Heart right ventricle (tissue), 16 donors: Measurements from ENCODE around the gene NUP214. TPM values are rescaled to one million over a fixed set of nuclear protein-coding genes. Genes with fewer than 3 reads are reported as not detected.

Source experiments
- ATAC-seq, 8 donors: fragments of 200-7000 bp; cut with Tn5 transposase; one replicate each; pipeline ENCODE4 v1.9.1; 2020; ENCODE audit warnings: mild to moderate bottlenecking in 8 of 8, moderate library complexity in 8 of 8, moderate number of reproducible peaks in 1 of 8
- DNase-seq, 2 donors: peaks; one replicate each; pipeline ENCODE4 v3.0.0-alpha.2; 2020
- H3K27ac ChIP-seq, 10 donors: fragments of 200-600 bp; sonication (generic) in 2 of 10; one replicate each; pipeline versions ENCODE4 v1.5.0 to v1.8.0; 2020 to 2022; ENCODE audit warnings: mild to moderate bottlenecking in 3 of 10
- H3K27me3 ChIP-seq, 7 donors: fragments of 200-600 bp; one replicate each; pipeline ENCODE4 v1.8.0; 2021 to 2022; ENCODE audit warnings: mild to moderate bottlenecking in 2 of 7
- H3K36me3 ChIP-seq, 9 donors: fragments of 200-600 bp; sonication (generic) in 1 of 9; one replicate each; pipeline versions ENCODE4 v1.5.0 to v1.8.0; 2020 to 2022; ENCODE audit warnings: mild to moderate bottlenecking in 2 of 9
- H3K4me1 ChIP-seq, 9 donors: fragments of 200-600 bp; sonication (generic) in 1 of 9; one replicate each; pipeline versions ENCODE4 v1.5.0 to v1.8.0; 2020 to 2022; ENCODE audit warnings: mild to moderate bottlenecking in 4 of 9
- H3K4me3 ChIP-seq, 10 donors: fragments of 200-600 bp; sonication (generic) in 2 of 10; one replicate each; pipeline versions ENCODE4 v1.5.0 to v1.8.0; 2020 to 2022; ENCODE audit warnings: mild to moderate bottlenecking in 7 of 10, moderate library complexity in 2 of 10
- H3K9me3 ChIP-seq, 11 donors: fragments of 200-600 bp in 10 of 11; sonication (generic) in 2 of 11; one replicate each; pipeline versions ENCODE4 v1.5.0 to v1.8.0; 2013 to 2022; ENCODE audit warnings: mild to moderate bottlenecking in 2 of 11, control low read depth in 1 of 11, moderate library complexity in 1 of 11
- WGBS, 2 donors: extraction: QIAGEN DNeasy Blood & Tissue Kit; methylation state at CpG; one replicate each; pipeline ENCODE4 v1.1.7; 2013; ENCODE audit warnings: inconsistent platforms in 1 of 2; 5-methylcytosine and 5-hydroxymethylcytosine counted together
- intact Hi-C, 10 donors: fragments of 100-400 bp; cut with DNase I; formaldehyde crosslinking; loops; one replicate each; pipeline versions ENCODE4 v1.11.1 to v1.14.2; 2022
- polyA plus RNA-seq, 2 donors: library from polyadenylated mRNA; stranded (reverse); fragments of 200-250 nt; gene quantifications; one replicate each; pipeline ENCODE4 v1.2.3, GENCODE V29; 2013
- total RNA-seq, 10 donors: library from RNA; stranded (reverse); fragmentation: NEBNext Ultra II Directional in 3 of 10; extraction: Animal tissue kit (Norgen Biotek cat#: 25700) in 3 of 10; gene quantifications; one replicate each; pipeline versions ENCODE4 v1.2.1 to v1.2.4, GENCODE V29; 2021 to 2023
- TF ChIP-seq, protein P1 (sequence below), 9 donors: fragments of 200-600 bp; sonication (generic) in 2 of 9; IDR thresholded peaks; one replicate each; pipeline versions ENCODE4 v1.5.0 to v1.8.0; 2021 to 2022; ENCODE audit warnings: antibody characterized with exemption in 9 of 9, mild to moderate bottlenecking in 5 of 9, moderate library complexity in 1 of 9
- donor health status: Arrhythmogenic right ventricular cardiomyopathy.
- donor health status: ischemic (EF 13 %, LVEDD 7.1; RV severe dilation, severe dysfunction).
- donor health status: healthy with polysubstance abuse.
- donor health status: DM: no; HTN: yes; CAD: no.
- donor health status: DM: no; HTN: no; CAD: no.
- donor health status: ischemic (EF 25% LVEDD 6.9; RV normal size, moderate dysfunction).
- donor health status: ischemic (EF 25% LVEDD 5.7; RV mildly dilated, moderate dysfunction).
- donor health status: healthy.
- donor health status: DM: yes; HTN: yes; CAD: no.
- donor health status: Ischemic cardiomyopathy.
- donor health status: ischemic (EF 35%, LVEDD 5.7; RV mildly dilated, moderate dysfunction).
- donor health status: nonischemic (EF 11% LVEDD 7.7; RV severe dilation, severe dysfunction).
- donor health status: DM: yes; HTN: yes; CAD: no.
- donor health status: PGD.
- donor health status: ischemic (EF 29% LVEDD 5.4; RV normal size, mild dysfunction).
- donor health status: nonischemic (EF 23%, LVEDD 6.1; RV moderate dilation, normal function).

NUP214 gene
- total and polyA plus RNA-seq, 12 donors, result 13.8 to 27.1 (median 22.9) TPM

DNA sequence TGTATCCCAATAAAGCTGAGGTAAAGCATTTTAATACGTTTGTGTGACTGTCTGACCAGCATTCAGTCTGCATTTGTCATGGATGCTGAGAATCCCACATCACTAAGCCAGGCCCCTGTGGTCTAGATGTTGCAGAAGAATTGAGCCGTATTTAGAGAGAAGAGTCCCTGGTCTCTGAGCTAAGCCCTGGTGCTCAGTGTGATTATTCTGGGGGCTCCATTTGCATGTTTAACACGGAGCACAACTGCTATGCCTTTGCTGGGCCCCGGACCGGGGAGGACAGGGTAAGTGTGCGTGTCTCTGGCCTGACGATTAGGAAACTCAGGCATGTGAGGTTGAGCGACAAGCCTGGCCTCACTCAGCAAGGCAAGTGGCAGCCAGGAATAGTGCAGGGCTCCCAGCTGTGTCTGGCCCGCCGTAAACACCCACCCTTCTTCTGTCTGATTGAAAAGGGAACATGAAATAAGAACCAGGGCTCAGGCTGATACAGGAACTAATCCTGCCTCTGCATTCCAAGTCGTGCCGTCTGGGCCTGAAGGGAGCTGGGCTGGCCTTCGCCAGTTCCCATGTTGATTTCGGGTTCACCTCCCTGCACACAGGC is 128.6 kb downstream of the NUP214 start:
- H3K36me3 ChIP-seq, result peaks cover 0 to 17% (median under 1%) of the 10 kb centered on the region in 9 donors
- TF ChIP-seq, protein P1, sequence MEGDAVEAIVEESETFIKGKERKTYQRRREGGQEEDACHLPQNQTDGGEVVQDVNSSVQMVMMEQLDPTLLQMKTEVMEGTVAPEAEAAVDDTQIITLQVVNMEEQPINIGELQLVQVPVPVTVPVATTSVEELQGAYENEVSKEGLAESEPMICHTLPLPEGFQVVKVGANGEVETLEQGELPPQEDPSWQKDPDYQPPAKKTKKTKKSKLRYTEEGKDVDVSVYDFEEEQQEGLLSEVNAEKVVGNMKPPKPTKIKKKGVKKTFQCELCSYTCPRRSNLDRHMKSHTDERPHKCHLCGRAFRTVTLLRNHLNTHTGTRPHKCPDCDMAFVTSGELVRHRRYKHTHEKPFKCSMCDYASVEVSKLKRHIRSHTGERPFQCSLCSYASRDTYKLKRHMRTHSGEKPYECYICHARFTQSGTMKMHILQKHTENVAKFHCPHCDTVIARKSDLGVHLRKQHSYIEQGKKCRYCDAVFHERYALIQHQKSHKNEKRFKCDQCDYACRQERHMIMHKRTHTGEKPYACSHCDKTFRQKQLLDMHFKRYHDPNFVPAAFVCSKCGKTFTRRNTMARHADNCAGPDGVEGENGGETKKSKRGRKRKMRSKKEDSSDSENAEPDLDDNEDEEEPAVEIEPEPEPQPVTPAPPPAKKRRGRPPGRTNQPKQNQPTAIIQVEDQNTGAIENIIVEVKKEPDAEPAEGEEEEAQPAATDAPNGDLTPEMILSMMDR (IDR thresholded peaks at IDR 0.05), result no peak
- H3K27me3 ChIP-seq, result no peaks in the 10 kb centered on the region
- intact Hi-C loops, result loop anchor here in 1 of 10 donors (2.0 kb wide), 1 partner anchor 15 kb away; no protein-coding TSS in a partner anchor
- H3K9me3 ChIP-seq, result no peaks in the 10 kb centered on the region
- H3K4me1 ChIP-seq, result peaks cover 14 to 70% (median 54%) of the 10 kb centered on the region in 9 donors
- DNase-seq (peak; percentile 67 to 71), ATAC-seq (peak; percentile 67 to 84 (median 76))
- WGBS, 2 donors, result 24 to 47% methylated on average over 14 of the region's 14 CpGs
- peak overlapping the region; percentile 32 to 93 (median 75) for H3K27ac ChIP-seq
- no peak overlapping the region for H3K4me3 ChIP-seq

DNA sequence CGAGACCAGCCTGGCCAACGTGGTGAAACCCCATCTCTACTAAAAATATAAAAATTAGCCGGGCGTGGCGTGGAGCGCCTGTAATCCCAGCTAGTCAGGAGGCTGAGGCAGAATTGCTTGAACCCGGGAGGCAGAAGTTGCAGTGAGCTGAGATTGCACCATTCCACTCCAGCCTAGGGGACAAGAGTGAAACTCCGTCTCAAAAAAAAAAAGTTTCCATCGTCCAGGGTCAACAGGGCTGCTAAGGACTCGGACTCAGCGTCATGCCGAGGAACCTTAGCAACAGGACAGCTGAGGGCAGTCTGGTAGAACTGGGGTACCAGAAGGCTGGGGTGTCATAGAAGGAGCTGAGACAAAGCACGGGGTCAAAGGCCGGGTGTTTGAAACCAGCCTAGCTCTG is 129.2 kb downstream of the NUP214 start:
- TF ChIP-seq, protein P1 (IDR thresholded peaks at IDR 0.05), result no peak
- Histone ChIP-seq H3K27ac (peak overlapping the region in 9 of 10 donors; percentile 32 to 93 (median 76)), H3K36me3 (peaks cover 0 to 23% (median 7%) of the 10 kb centered on the region in 9 donors), H3K4me1 (peaks cover 21 to 70% (median 54%) of the 10 kb centered on the region in 9 donors), H3K4me3 (no peak overlapping the region), H3K9me3 (no peaks in the 10 kb centered on the region), H3K27me3 (no peaks in the 10 kb centered on the region)
- 81% methylated on average over 14 of the region's 14 CpGs for WGBS, 2 donors
- no peak for DNase-seq
- no peak for ATAC-seq
- intact Hi-C loops, result loop anchor here in 1 of 10 donors (2.0 kb wide), 1 partner anchor 16 kb away; no protein-coding TSS in a partner anchor

DNA sequence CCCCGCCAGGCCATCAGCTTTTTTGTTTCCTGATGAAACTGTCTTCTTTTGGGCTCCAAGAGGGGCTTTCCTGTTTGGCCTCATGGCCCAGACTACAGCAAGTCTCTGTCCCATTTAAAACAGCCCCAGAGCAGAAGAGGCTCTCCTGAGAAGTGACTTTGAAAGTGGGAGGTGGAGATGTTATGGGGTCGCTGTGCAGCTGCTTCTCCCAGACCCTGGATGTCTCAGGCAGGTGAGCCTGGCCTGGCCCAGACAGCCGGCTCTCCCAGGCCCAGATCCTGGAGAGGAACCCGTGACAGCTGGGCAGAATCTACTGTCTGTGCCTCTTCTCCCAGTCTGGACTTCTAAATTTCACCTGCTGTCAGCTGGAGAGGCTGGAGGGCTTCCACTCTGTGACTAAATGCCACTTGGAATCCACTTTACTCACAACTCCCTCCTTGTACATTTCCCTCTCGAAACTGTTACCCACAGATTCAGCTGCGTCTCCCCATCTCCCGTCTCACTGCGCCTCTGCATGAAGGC is 130.4 kb downstream of the NUP214 start:
- intact Hi-C loops, result loop anchor here in 1 of 10 donors (2.0 kb wide), 1 partner anchor 17 kb away; no protein-coding TSS in a partner anchor
- TF ChIP-seq, protein P1 (IDR thresholded peaks at IDR 0.05), result no peak
- Histone ChIP-seq H3K4me3 (peak overlapping the region in 1 of 10 donors; percentile 27), H3K27ac (peak overlapping the region; percentile 32 to 93 (median 76)), H3K9me3 (no peaks in the 10 kb centered on the region), H3K27me3 (no peaks in the 10 kb centered on the region), H3K4me1 (peaks cover 21 to 70% (median 54%) of the 10 kb centered on the region in 9 donors), H3K36me3 (peaks cover 0 to 34% (median 17%) of the 10 kb centered on the region in 9 donors)
- ATAC-seq (peak in 3 of 8 donors; percentile 1 to 4 (median 1)), DNase-seq (no peak)
- 50 to 63% methylated on average over 8 of the region's 8 CpGs for WGBS, 2 donors

DNA sequence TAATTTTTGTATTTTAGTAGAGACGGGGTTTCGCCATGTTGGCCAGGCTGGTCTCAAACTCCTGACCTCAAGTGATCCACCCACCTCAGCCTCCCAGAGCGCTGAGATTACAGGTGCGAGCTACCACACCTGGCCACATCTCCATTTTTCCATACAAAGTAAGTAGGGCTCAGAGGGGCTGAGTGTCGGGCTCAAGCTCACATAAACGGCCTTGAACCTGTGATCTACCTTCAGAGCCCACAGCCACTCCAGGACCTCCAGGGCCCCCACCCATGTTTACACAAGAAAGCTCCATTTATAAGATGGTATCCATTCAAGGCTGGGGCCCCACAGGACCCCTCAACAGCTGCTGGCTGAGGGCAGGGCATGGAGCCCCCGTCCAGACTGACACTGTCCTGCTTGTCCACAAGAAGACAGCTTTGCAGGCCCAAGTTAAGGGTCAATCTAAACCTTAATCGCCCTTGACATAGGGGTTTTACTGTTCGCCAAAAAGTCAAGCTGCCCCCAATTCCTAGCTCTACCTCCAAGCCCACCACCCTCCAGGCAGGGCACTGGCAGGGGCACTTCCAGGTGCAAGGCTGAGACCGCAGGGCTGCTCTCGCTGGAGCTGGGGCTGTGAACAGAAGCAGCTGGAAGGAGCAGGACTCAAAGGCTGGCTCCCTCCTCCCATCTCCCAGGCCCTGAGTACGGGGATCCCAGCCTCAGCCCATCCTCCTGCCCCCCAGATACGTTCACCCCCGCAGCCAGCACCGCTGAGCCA is 132.1 kb downstream of the NUP214 start:
- intact Hi-C loops, result no loop called here
- TF ChIP-seq, protein P1 (IDR thresholded peaks at IDR 0.05), result no peak
- Histone ChIP-seq H3K36me3 (peaks cover 0 to 51% (median 26%) of the 10 kb centered on the region in 9 donors), H3K4me3 (no peak overlapping the region), H3K4me1 (peaks cover 21 to 74% (median 56%) of the 10 kb centered on the region in 9 donors), H3K9me3 (no peaks in the 10 kb centered on the region), H3K27ac (peak overlapping the region in 8 of 10 donors; percentile 13 to 93 (median 70)), H3K27me3 (no peaks in the 10 kb centered on the region)
- ATAC-seq (no peak), DNase-seq (no peak)
- 90 to 93% methylated on average over 15 of the region's 15 CpGs for WGBS, 2 donors
